Smooth muscle cell (in vitro differentiated cells): Measurements from ENCODE around the gene KIF2A. TPM values are rescaled to one million over a fixed set of nuclear protein-coding genes. Genes with fewer than 3 reads are reported as not detected.

Experiments used
- DNase-seq: peaks from one replicate; lab custom pipeline; 2025; ENCODE audit not compliant: unreplicated experiment; lab: John Stamatoyannopoulos, UW
- H2AFZ ChIP-seq: fragments of 200-600 bp; sonication (generic); 2 replicates; pipeline ENCODE4 v1.6.0; 2016; ENCODE audit warnings: antibody characterized with exemption, low read depth, mild to moderate bottlenecking
- H3F3A ChIP-seq: fragments of 200-600 bp; sonication (generic); 2 replicates; pipeline ENCODE4 v1.6.0; 2017; ENCODE audit warnings: antibody characterized with exemption, low read depth
- H3K27ac ChIP-seq: fragments of 200-600 bp; sonication (generic); 2 replicates; pipeline ENCODE4 v1.5.1; 2016; ENCODE audit warnings: low read depth, mild to moderate bottlenecking
- H3K27me3 ChIP-seq: fragments of 200-600 bp; sonication (generic); 2 replicates; pipeline ENCODE4 v1.6.1; 2016; ENCODE audit warnings: low read depth, mild to moderate bottlenecking
- H3K36me3 ChIP-seq: fragments of 200-600 bp; sonication (generic); 2 replicates; pipeline ENCODE4 v1.5.1; 2016; ENCODE audit warnings: low read depth
- H3K4me1 ChIP-seq: fragments of 200-600 bp; sonication (generic); 2 replicates; pipeline ENCODE4 v1.5.1; 2016; ENCODE audit warnings: low read depth
- H3K4me2 ChIP-seq: fragments of 200-600 bp; sonication (generic); 2 replicates; pipeline ENCODE4 v1.6.0; 2016; ENCODE audit warnings: mild to moderate bottlenecking
- H3K4me3 ChIP-seq: fragments of 200-600 bp; sonication (generic); 2 replicates; pipeline ENCODE4 v1.5.1; 2016; ENCODE audit warnings: mild to moderate bottlenecking
- H3K79me2 ChIP-seq: fragments of 200-600 bp; sonication (generic); 2 replicates; pipeline ENCODE4 v1.6.0; 2016; ENCODE audit warnings: low read depth, mild to moderate bottlenecking
- H3K9ac ChIP-seq: fragments of 200-600 bp; sonication (generic); 2 replicates; pipeline ENCODE4 v1.6.0; 2016; ENCODE audit warnings: low read depth
- H3K9me3 ChIP-seq: fragments of 200-600 bp; sonication (generic); replicated peaks from 2 replicates; pipeline ENCODE4 v1.5.1; 2016; ENCODE audit warnings: low read depth
- H4K20me1 ChIP-seq: fragments of 200-600 bp; sonication (generic); 2 replicates; pipeline ENCODE4 v1.6.0; 2016; ENCODE audit warnings: low read depth
- CTCF ChIP-seq: fragments of 200-600 bp; sonication (generic); IDR thresholded peaks from 2 replicates; pipeline ENCODE4 v1.5.1; 2017; ENCODE audit warnings: borderline replicate concordance, mild to moderate bottlenecking, antibody characterized with exemption; ENCODE audit not compliant: insufficient read depth, poor library complexity, severe bottlenecking
- WGBS: methylation state at CpG from one replicate; pipeline ENCODE4 v1.1.7; 2016; ENCODE audit warnings: low lambda C conversion rate; 5-methylcytosine and 5-hydroxymethylcytosine counted together
- polyA plus RNA-seq: library from polyadenylated mRNA; unstranded; fragments of >200 nt; fragmentation: Nextera tagmentation; extraction: Ambion mirVana; gene quantifications from 2 replicates; pipeline ENCODE4 v1.2.1, GENCODE V29; 2016
- total RNA-seq: library from RNA; depleted of rRNA; stranded (reverse); fragments of >200 nt; gene quantifications from 2 replicates; pipeline ENCODE4 v1.2.3, GENCODE V29; 2014

The KIF2A gene
- total and polyA plus RNA-seq, 2 experiments from 2014 or later, result 34.4 to 89.2 TPM

- no peaks in the 10 kb centered on the region for H3K27me3 ChIP-seq
- WGBS, result 85% methylated on average over 5 of the region's 5 CpGs
- TF ChIP-seq CTCF, result no peak
- H2AFZ ChIP-seq, result no peak overlapping the region
- H3K36me3 ChIP-seq, result no peaks in the 10 kb centered on the region
- H3K27ac ChIP-seq, result no peak overlapping the region
- no peak overlapping the region for H3K4me3 ChIP-seq
- H3K79me2 ChIP-seq, result no peaks in the 10 kb centered on the region
- no peak overlapping the region for H3K4me2 ChIP-seq
- DNase-seq, result no peak
- H3K4me1 ChIP-seq, result no peaks in the 10 kb centered on the region
- no peaks in the 10 kb centered on the region for H3F3A ChIP-seq
- no peaks in the 10 kb centered on the region for H4K20me1 ChIP-seq
- H3K9ac ChIP-seq, result no peak overlapping the region
- no peaks in the 10 kb centered on the region for H3K9me3 ChIP-seq
Observed at GRCh38 chr5:62282064-62282463, 23.9 kb upstream of the KIF2A start.

GRCh38 chr5:62283005-62283404, 23.0 kb upstream of the KIF2A start:
- no peaks in the 10 kb centered on the region for H3K9me3 ChIP-seq
- no peak overlapping the region for H2AFZ ChIP-seq
- no peak overlapping the region for H3K9ac ChIP-seq
- no peak overlapping the region for H3K27ac ChIP-seq
- H3K4me2 ChIP-seq, result no peak overlapping the region
- no peaks in the 10 kb centered on the region for H3K36me3 ChIP-seq
- H3K4me1 ChIP-seq, result no peaks in the 10 kb centered on the region
- H4K20me1 ChIP-seq, result no peaks in the 10 kb centered on the region
- TF ChIP-seq CTCF, result no peak
- no peak overlapping the region for H3K4me3 ChIP-seq
- no peaks in the 10 kb centered on the region for H3K79me2 ChIP-seq
- DNase-seq, result no peak
- H3K27me3 ChIP-seq, result no peaks in the 10 kb centered on the region
- H3F3A ChIP-seq, result no peaks in the 10 kb centered on the region

- Histone ChIP-seq H3K27ac (no peak overlapping the region), H3K9ac (no peak overlapping the region), H3K79me2 (no peaks in the 10 kb centered on the region), H3K9me3 (no peaks in the 10 kb centered on the region), H3K27me3 (no peaks in the 10 kb centered on the region), H3K4me3 (no peak overlapping the region), H3K4me1 (no peaks in the 10 kb centered on the region), H2AFZ (no peak overlapping the region), H3K4me2 (no peak overlapping the region), H4K20me1 (no peaks in the 10 kb centered on the region), H3F3A (no peaks in the 10 kb centered on the region), H3K36me3 (no peaks in the 10 kb centered on the region)
- no peak for DNase-seq
- no peak for TF ChIP-seq CTCF
- 83% methylated on average over 2 of the region's 2 CpGs for WGBS
Observed at GRCh38 chr5:62283861-62284260, 22.1 kb upstream of the KIF2A start.

GRCh38 chr5:62284946-62285891, 20.8 kb upstream of the KIF2A start:
- no peak overlapping the region for H3K4me2 ChIP-seq
- no peaks in the 10 kb centered on the region for H3K36me3 ChIP-seq
- H3K79me2 ChIP-seq, result no peaks in the 10 kb centered on the region
- H3K27ac ChIP-seq, result no peak overlapping the region
- 91% methylated on average over 6 of the region's 6 CpGs for WGBS
- H3K9me3 ChIP-seq, result no peaks in the 10 kb centered on the region
- H2AFZ ChIP-seq, result no peak overlapping the region
- no peaks in the 10 kb centered on the region for H3F3A ChIP-seq
- no peak for TF ChIP-seq CTCF
- DNase-seq, result no peak
- H3K27me3 ChIP-seq, result no peaks in the 10 kb centered on the region
- no peak overlapping the region for H3K4me3 ChIP-seq
- H3K4me1 ChIP-seq, result no peaks in the 10 kb centered on the region
- H3K9ac ChIP-seq, result no peak overlapping the region
- no peaks in the 10 kb centered on the region for H4K20me1 ChIP-seq
